ENCODE results near the gene SORCS2. TPM values are rescaled to one million over a fixed set of nuclear protein-coding genes. Genes with fewer than 3 reads are reported as not detected.

The SORCS2 gene
- total and polyA plus RNA-seq, 12 donors: 0.25 to 5.4 (median 2.2) TPM

DNA sequence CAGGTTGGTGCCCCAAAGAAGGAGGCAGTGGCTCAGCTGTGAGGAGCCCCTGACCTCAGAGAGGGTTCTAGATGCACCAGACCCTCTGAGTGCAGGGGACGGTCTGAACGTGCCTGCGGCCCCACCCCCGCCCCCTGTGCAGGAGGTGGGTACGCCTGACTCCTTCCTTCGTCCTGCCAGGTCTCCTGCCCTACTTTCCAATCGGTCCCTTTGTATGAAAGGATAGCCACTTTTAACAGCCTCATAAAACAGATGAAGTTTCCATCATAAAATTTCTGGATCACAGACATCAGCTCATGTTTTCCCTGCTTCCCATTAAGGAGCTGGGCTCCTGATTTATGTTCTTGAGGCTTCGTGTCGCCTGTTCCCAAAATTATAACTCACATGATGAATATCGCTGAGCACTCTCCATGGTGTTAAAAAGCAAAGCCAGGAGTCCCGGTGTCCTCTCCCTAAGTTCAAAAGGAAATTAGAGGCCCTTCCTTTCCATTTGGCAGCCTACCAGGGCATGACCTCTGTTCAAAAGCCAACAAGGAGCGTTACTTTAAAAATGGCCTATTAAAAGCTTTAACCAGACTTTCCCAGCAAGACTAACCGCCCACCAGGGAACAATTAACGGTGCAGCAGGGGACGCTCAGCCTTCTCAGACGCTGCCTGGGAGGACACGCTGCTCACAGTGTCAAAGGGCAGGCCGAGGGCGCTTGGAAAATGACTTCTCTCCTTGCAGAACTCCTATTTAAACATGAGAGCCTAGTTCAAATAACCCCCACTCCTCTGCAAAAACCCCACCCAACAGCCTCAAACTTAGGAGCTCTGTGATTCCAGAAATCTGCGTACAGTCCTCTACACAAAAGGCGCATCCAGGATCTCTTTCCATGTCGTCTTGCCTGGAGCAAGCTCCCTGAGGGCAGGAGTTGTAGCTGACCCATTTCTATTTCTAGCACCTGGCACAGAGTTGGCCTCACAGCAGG is 565.4 kb downstream of the SORCS2 start:
- intact Hi-C loops (cut with DNase I): loop anchor here in 1 of 10 donors (5.0 kb wide), 1 partner anchor 230 kb away; no protein-coding TSS in a partner anchor
- WGBS, 2 donors: 56 to 60% methylated on average over 22 of the region's 22 CpGs
- Histone ChIP-seq H3K4me1 (peaks cover 2 to 28% (median 11%) of the 10 kb centered on the region in 9 donors), H3K4me3 (no peak overlapping the region), H3K27me3 (no peaks in the 10 kb centered on the region), H3K36me3 (peaks cover 0 to 24% (median 0%) of the 10 kb centered on the region in 9 donors), H3K27ac (peak overlapping the region in 3 of 10 donors; percentile 2 to 30 (median 17)), H3K9me3 (no peaks in the 10 kb centered on the region)
- TF ChIP-seq, protein P1, sequence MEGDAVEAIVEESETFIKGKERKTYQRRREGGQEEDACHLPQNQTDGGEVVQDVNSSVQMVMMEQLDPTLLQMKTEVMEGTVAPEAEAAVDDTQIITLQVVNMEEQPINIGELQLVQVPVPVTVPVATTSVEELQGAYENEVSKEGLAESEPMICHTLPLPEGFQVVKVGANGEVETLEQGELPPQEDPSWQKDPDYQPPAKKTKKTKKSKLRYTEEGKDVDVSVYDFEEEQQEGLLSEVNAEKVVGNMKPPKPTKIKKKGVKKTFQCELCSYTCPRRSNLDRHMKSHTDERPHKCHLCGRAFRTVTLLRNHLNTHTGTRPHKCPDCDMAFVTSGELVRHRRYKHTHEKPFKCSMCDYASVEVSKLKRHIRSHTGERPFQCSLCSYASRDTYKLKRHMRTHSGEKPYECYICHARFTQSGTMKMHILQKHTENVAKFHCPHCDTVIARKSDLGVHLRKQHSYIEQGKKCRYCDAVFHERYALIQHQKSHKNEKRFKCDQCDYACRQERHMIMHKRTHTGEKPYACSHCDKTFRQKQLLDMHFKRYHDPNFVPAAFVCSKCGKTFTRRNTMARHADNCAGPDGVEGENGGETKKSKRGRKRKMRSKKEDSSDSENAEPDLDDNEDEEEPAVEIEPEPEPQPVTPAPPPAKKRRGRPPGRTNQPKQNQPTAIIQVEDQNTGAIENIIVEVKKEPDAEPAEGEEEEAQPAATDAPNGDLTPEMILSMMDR (IDR thresholded peaks at IDR 0.05): no peak
- ATAC-seq (peak in 5 of 8 donors; percentile 32 to 65 (median 48)), DNase-seq (peak; percentile 29 to 63)

DNA sequence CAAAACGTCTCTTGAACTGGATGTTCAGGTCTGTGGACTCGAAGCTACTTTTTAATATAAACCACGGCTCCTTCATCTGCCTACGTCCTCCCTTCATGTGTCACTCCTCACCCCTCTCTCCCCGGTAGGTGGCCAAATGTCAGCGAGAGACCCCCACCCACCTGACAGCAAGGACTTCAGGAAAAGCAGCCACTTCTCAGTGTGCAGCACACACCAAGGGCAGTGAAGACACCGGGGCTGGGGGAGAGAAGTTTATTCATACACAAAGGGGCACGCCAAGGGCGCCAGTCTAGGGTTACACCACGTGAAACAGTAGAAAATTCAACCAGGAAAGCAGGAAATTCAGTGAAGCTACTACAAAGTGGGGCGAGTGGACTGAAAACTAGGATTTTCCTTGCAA is 566.1 kb downstream of the SORCS2 start:
- 92 to 95% methylated on average over 11 of the region's 11 CpGs for WGBS, 2 donors
- Histone ChIP-seq H3K9me3 (no peaks in the 10 kb centered on the region), H3K27ac (peak overlapping the region in 2 of 10 donors; percentile 2 to 25), H3K27me3 (no peaks in the 10 kb centered on the region), H3K4me1 (peaks cover 2 to 28% (median 11%) of the 10 kb centered on the region in 9 donors), H3K36me3 (peaks cover 0 to 31% (median 0%) of the 10 kb centered on the region in 9 donors), H3K4me3 (no peak overlapping the region)
- TF ChIP-seq, protein P1 (IDR thresholded peaks at IDR 0.05): no peak
- intact Hi-C loops (cut with DNase I): loop anchor here in 1 of 10 donors (5.0 kb wide), 1 partner anchor 229 kb away; no protein-coding TSS in a partner anchor
- no peak for DNase-seq
- no peak for ATAC-seq

DNA sequence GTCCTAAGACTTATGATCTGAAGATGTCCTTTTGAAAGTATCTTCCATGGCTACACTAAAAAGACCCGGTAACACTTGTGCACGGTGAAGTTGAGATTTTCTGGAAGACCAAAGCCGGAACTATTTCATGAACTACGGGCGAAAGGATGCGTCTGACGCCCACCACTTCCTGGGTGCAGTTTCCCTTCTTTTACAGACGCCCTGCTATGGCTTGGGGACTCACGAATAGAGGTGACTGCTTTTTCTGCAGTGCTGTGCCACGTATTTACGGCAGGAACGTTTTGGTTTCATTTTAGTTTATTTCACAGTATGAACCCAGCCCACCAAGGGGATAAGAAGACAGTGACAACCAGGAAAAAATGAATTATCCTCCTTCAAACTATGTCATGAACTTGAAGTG is 566.9 kb downstream of the SORCS2 start:
- Histone ChIP-seq H3K27ac (peak overlapping the region in 1 of 10 donors; percentile 61), H3K4me1 (peaks cover 2 to 28% (median 11%) of the 10 kb centered on the region in 9 donors), H3K36me3 (peaks cover 0 to 39% (median 0%) of the 10 kb centered on the region in 9 donors), H3K27me3 (no peaks in the 10 kb centered on the region), H3K9me3 (no peaks in the 10 kb centered on the region), H3K4me3 (no peak overlapping the region)
- WGBS, 2 donors: 63 to 82% methylated on average over 12 of the region's 12 CpGs
- ATAC-seq: no peak
- intact Hi-C loops (cut with DNase I): loop anchor here in 1 of 10 donors (5.0 kb wide), 1 partner anchor 228 kb away; no protein-coding TSS in a partner anchor
- TF ChIP-seq, protein P1 (IDR thresholded peaks at IDR 0.05): no peak
- DNase-seq: no peak

DNA sequence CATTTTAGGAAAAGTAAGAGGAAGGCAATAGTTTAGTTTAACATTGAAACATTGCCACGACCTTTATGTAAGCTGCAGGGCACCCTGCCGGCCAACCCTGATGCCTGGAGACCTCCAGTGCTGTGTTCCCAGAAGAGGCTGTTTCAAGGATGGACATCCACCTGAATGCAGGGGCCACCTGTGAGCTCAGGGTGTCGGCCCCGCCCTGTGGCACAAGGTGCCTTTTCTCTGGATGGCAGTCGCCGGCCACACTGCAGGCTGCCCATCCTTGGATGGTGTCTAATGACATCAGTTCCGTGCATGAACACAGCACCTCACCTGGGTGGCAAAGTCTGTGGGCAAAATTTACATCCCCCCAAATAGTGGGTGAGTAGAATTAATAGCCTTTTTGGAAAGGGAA is 567.3 kb downstream of the SORCS2 start:
- H3K4me3 ChIP-seq: no peak overlapping the region
- intact Hi-C loops (cut with DNase I): loop anchor here in 8 of 10 donors (2.0 to 5.0 kb wide), 5 partner anchors 38 to 229 kb away; no protein-coding TSS in a partner anchor
- no peak for DNase-seq
- no peaks in the 10 kb centered on the region for H3K27me3 ChIP-seq
- TF ChIP-seq, protein P1 (IDR thresholded peaks at IDR 0.05): no peak
- no peak for ATAC-seq
- peaks cover 2 to 28% (median 11%) of the 10 kb centered on the region in 9 donors for H3K4me1 ChIP-seq
- H3K9me3 ChIP-seq: no peaks in the 10 kb centered on the region
- peaks cover 0 to 41% (median 0%) of the 10 kb centered on the region in 9 donors for H3K36me3 ChIP-seq
- 92 to 95% methylated on average over 7 of the region's 7 CpGs for WGBS, 2 donors
- peak overlapping the region in 1 of 10 donors; percentile 61 for H3K27ac ChIP-seq
